A673 (cell line): ENCODE results near the gene PTPRK.

Experiments used
- CTCF ChIP-seq: fragments of 300-800, 200-600 bp; sonication (generic); conservative IDR thresholded peaks from 2 replicates; pipeline ENCODE4 v1.5.1; 2017; ENCODE audit warnings: low read depth, mild to moderate bottlenecking, antibody characterized with exemption, low read length, moderate library complexity, mixed read lengths
- EZH2 ChIP-seq: fragments of 200-600 bp; sonication (generic); IDR thresholded peaks from 2 replicates; pipeline ENCODE4 v1.6.1; 2017; ENCODE audit warnings: borderline replicate concordance, low read depth, mild to moderate bottlenecking, mixed read lengths, antibody characterized with exemption, low read length; ENCODE audit not compliant: poor library complexity, severe bottlenecking

DNA sequence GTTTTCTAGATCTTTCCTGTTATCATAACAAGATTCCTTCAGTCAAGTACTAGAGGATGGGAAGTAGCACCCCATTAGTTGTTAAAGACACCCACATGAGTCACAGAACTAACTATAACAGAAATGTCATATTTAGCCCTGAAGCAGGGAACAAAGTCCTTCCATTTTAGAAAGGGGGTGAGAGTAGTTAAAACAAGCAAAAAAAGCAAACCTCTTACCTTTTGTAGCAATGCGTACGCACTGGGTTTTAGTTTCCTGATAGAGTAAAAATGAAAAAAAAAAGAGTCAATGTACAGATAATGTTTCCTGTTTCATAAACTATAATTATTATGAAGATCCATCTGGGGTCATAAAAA lies 455.9 kb downstream of the PTPRK start:
- no peak for TF ChIP-seq CTCF
- no peak for TF ChIP-seq EZH2
